Activated T-cell treated with anti-CD3 and anti-CD28 coated beads, Interleukin-2, amount 50 U/mL, for 24 hours (primary cell): Measurements from ENCODE around the gene LRRC1.

Source experiments
- DNase-seq: peaks from one replicate; pipeline ENCODE4 v3.0.0-alpha.2; 2020
- H3K27ac Mint-ChIP-seq: 2 replicates; pipeline ENCODE4 v1.8.0; 2020; ENCODE audit warnings: mild to moderate bottlenecking, mixed read lengths
- H3K27me3 Mint-ChIP-seq: 2 replicates; pipeline ENCODE4 v1.8.0; 2020; ENCODE audit warnings: mixed read lengths
- H3K36me3 Mint-ChIP-seq: 2 replicates; pipeline ENCODE4 v1.8.0; 2020; ENCODE audit warnings: low read depth, mixed read lengths
- H3K4me1 Mint-ChIP-seq: 2 replicates; pipeline ENCODE4 v1.8.0; 2020; ENCODE audit warnings: low read depth, mixed read lengths
- H3K4me3 Mint-ChIP-seq: 2 replicates; pipeline ENCODE4 v1.8.0; 2020; ENCODE audit warnings: mild to moderate bottlenecking, moderate library complexity, mixed read lengths
- H3K9me3 Mint-ChIP-seq: 2 replicates; pipeline ENCODE4 v1.8.0; 2020; ENCODE audit warnings: mixed read lengths

LRRC1 gene

DNA sequence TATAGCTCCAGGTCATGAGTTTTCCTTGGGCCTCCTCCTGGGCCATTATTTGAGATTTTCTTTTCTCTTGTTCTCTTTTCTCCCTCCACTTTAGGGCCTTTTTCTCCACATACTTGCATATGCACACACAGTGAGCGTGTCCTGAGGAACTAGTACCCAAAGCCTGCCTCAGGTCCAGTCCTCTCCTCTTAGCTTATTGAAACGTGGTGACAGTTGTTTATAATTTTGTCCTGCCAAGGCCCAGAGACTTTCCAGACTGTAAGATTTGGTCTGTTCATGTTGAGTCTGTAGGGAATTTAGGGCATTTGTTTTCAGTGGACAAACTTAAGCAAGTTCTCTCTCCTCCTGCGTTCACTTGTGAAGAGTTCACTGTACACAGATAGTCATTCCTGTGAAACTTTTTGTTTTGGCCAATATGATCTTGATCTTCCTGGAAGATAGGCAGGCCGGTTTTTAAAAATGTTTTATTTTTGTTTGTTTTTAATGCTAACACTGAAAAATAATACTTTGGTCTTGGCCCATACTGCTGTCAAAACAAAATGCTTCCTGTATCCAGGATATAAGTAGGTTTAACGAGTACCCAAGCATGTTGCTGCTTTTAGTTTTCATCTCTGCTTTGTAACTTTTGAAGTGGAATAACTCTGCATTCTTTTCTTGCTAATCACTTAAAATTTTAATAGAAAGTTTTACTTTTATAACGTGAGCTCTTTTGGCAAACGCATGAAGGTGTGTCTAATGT is 20.7 kb downstream of the LRRC1 start:
- Mint-ChIP-seq H3K9me3 (no peaks in the 10 kb centered on the region), H3K4me1 (peaks cover 6% of the 10 kb centered on the region), H3K36me3 (no peaks in the 10 kb centered on the region), H3K4me3 (no peak overlapping the region), H3K27ac (no peak overlapping the region), H3K27me3 (no peaks in the 10 kb centered on the region)
- DNase-seq: no peak

DNA sequence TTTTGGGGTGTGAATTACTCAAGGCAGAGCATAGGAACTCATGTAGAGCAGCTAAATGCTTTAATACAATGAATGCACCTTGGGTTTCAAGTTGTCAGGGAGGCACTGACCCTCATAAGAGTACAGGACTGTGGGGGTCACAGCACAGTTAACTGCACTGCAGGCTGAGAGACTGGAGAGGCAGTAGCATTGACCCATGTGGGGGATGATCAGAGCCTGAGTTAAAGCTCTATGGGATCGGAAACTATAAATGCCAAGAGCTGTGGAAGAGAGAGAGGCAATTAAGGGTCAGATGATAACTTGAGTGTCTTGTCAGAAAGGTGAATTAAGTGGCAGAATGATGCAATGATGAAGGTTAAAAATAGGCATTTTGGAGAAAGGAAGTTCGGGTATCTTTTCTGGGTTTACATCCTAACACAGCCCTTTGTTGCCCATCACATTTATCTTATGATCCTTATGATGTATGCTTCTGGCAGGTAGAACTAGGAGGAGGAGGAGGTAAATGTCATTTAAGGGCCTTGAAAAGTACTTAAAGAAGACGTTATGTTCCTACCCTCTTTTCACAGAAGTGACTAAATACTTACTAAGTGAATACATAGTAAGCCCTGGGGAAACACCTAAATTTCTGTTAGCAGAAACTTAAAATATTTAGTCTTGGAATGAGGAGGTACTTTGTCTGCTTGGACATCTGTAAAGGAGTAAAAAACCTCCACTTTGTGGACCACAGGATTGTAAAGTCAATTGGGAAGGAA is 24.2 kb downstream of the LRRC1 start:
- H3K27ac Mint-ChIP-seq: no peak overlapping the region
- no peaks in the 10 kb centered on the region for H3K9me3 Mint-ChIP-seq
- no peak overlapping the region for H3K4me3 Mint-ChIP-seq
- H3K27me3 Mint-ChIP-seq: no peaks in the 10 kb centered on the region
- DNase-seq: no peak
- H3K4me1 Mint-ChIP-seq: peaks cover 6% of the 10 kb centered on the region
- no peaks in the 10 kb centered on the region for H3K36me3 Mint-ChIP-seq

DNA sequence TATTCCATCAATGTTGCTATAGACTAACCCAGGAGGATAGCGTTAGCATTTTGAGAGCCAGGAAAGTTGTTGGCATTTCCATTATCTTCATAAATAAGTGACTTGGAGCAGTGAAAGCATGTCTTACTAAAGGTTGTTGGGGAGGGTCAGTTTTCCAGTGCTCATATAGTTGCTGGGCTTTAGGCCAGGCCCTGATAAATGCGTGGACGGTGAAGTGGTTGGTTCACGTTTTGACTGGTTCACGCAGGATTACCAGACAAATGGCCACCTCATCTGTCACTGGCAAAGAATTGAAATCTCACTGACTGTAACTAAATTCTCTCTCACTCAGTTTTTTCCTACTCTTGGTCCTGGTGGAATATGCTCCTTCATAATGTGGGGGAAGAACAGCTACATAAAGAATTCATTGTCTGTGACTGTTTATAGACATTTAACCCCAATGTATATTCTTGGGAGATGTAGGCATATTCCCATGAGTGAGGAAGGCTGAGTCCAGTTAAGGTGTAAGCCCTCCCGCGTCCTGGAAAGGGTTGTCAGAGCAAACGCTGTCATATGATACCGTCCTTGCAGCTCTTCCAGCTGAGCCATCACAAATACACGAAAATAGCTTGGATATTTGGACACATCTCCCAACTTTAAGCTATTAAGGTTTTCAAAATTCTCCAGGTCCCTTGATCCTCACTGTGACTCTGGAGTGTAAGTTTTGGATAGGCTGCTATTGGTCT is 27.8 kb downstream of the LRRC1 start:
- Mint-ChIP-seq H3K4me1 (peaks cover 8% of the 10 kb centered on the region), H3K36me3 (no peaks in the 10 kb centered on the region), H3K27me3 (no peaks in the 10 kb centered on the region), H3K9me3 (no peaks in the 10 kb centered on the region), H3K27ac (no peak overlapping the region), H3K4me3 (no peak overlapping the region)
- no peak for DNase-seq

DNA sequence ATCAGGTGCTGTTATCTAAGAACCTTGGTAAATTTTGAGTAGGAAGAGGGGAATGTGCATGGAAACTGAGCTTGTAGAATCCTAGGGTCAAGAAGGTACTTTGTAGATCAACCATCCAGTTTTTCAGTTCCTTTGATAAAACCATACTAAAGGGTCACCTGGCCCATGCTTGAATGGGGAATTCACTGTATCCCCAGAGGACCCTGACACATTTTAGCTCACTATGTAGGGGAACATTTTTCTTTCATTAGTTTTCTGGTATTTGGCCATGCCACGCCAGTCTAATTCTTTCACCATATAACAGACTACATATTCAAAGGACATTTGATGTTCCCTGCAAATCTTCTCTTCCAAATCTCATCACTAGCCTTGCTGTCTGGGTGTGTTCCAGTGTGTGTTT is 29.9 kb downstream of the LRRC1 start:
- no peak overlapping the region for H3K27ac Mint-ChIP-seq
- no peaks in the 10 kb centered on the region for H3K27me3 Mint-ChIP-seq
- H3K4me3 Mint-ChIP-seq: no peak overlapping the region
- no peaks in the 10 kb centered on the region for H3K9me3 Mint-ChIP-seq
- DNase-seq: no peak
- peaks cover 2% of the 10 kb centered on the region for H3K4me1 Mint-ChIP-seq
- no peaks in the 10 kb centered on the region for H3K36me3 Mint-ChIP-seq

DNA sequence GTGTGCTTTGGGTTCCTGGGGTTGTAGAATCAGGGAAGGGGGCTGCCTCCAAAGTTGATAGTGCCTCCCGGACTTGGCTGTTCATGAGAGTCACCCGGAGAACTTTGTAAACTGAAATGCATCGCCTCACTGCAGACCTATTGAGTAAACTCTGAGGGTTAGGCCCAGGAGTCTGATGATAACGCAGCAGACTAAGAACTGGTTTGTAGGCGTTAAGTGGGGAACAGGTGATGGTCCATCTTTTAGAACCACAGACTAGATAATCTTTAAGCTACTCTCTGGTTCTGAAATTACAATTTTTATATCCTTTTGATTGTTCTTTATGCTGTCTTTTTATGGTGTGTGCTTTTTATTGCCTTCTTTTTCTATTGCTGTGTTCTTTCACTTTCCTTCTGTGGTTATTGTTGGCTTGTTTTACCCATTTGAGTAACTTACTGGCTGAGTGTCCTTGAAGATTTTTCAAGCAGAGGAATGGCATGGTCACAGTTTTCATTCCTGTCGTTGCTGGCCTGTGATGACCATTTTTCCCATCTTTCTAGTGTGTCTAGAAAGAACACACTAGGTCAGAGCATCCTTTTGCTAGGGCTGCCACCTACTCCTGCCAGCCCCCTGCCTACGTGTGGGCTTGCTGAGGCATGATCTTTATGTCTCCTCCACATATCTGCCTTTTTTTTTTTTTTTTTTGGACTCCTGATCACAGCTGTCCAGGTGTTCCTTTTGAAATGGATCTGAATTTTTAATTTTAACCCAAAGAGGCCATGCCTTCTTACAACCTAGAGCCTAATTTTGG is 30.9 kb downstream of the LRRC1 start:
- Mint-ChIP-seq H3K4me3 (no peak overlapping the region), H3K27ac (no peak overlapping the region), H3K4me1 (peaks cover 2% of the 10 kb centered on the region), H3K9me3 (no peaks in the 10 kb centered on the region), H3K27me3 (no peaks in the 10 kb centered on the region), H3K36me3 (no peaks in the 10 kb centered on the region)
- DNase-seq: no peak

DNA sequence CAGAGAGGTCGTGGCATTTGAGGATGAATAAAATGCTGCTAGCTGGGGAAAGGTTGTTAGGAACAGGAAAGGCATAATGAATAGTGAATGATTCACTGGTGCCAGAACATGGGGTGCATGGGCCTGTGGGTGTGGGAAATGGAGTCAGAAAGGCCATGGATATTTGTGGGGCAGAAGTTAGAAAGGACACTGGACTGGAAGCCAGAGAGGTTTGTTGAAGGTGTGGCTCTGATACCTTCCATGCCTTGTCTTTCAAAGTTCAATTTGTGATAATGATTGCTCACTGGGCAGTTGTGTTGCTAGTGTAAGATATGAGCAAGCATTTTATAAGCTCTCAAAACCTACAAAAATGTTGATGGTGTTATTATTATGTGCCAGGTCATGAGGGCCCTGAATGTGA is 32.7 kb downstream of the LRRC1 start:
- H3K27ac Mint-ChIP-seq: no peak overlapping the region
- no peaks in the 10 kb centered on the region for H3K27me3 Mint-ChIP-seq
- H3K9me3 Mint-ChIP-seq: no peaks in the 10 kb centered on the region
- no peak overlapping the region for H3K4me3 Mint-ChIP-seq
- DNase-seq: no peak
- H3K4me1 Mint-ChIP-seq: peaks cover 2% of the 10 kb centered on the region
- H3K36me3 Mint-ChIP-seq: no peaks in the 10 kb centered on the region

DNA sequence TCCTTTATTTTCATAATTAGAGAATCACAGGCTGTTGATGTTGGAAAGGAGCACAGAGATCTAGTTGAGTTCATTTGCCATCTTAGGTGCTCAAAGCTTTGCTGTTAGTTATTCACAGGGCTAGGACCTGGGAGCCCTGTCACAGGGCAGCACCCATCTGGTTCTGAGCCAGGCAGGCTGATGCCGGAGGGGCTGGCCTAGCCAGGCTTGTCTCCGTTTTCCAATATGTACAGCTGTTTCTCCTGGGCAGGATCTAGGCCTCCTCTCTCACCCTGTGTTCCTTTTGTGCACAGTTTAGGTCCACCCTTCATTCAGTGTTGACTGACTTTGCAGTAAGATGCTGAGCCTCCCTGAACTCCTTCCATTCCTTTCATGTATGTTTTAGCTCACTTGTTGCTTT is 33.4 kb downstream of the LRRC1 start:
- H3K4me1 Mint-ChIP-seq: peaks cover 2% of the 10 kb centered on the region
- no peak for DNase-seq
- H3K36me3 Mint-ChIP-seq: no peaks in the 10 kb centered on the region
- no peaks in the 10 kb centered on the region for H3K27me3 Mint-ChIP-seq
- H3K9me3 Mint-ChIP-seq: no peaks in the 10 kb centered on the region
- no peak overlapping the region for H3K27ac Mint-ChIP-seq
- no peak overlapping the region for H3K4me3 Mint-ChIP-seq

DNA sequence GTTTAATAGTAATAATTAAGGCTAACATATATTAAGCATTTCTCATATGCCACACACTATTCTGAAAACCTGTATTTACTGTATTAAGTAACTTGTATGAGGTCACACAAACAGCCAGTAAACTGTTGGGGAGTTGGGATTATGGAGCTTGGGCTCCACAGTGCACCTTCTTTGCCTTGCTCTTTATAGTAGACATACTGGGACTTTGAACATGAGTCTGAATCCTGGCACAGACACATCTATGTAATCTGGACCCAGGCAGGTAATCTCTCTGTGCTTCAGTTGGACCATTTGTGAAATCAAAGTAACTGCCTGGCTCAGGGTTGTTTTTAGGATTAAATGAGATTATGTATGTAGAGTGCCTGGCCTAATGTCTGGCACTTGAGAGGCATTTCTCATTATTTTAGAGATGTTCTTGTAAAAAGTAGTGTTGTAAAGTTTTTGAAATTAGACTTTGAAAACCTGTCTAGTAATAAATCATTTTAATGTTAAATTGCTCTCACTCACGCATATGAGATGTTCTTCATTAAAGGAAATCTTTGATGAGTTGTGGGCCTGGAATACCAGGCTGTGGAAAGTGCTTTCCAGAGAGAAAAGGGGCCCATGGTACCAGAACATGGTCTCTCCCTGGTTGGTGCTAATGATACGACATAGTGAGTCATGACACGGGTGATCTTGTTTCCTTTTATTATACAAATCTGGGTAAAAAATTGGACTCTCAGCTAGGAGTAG is 34.3 kb downstream of the LRRC1 start:
- Mint-ChIP-seq H3K27me3 (no peaks in the 10 kb centered on the region), H3K27ac (no peak overlapping the region), H3K9me3 (no peaks in the 10 kb centered on the region), H3K4me3 (no peak overlapping the region), H3K36me3 (no peaks in the 10 kb centered on the region), H3K4me1 (peaks cover 2% of the 10 kb centered on the region)
- no peak for DNase-seq

DNA sequence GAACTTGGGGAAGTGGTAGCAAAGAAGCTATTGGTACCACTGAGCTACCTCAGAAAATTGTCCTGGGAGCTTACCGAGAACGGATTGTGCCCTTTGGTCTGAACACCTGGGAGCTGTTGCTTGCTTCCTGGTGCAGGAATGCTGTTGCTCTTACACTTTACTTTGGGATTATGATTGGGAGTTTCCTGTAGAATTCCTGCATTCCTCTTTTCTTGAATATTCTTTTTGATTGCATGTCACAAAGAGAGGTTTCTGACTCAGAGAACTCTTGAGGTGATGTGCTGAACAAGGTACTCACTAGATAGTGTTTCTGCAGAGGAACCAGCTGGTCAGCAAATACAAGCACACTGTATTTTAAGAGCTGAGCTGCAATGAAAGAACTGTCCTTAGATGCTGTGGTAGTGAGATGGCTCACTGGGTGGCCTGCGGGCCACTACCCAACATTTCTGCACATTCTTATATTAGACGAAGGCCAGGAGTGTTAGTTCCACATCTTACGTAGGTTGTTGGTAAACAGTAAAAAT is 35.0 kb downstream of the LRRC1 start:
- Mint-ChIP-seq H3K4me1 (peaks cover 2% of the 10 kb centered on the region), H3K27ac (no peak overlapping the region), H3K27me3 (no peaks in the 10 kb centered on the region), H3K9me3 (no peaks in the 10 kb centered on the region), H3K4me3 (no peak overlapping the region), H3K36me3 (no peaks in the 10 kb centered on the region)
- DNase-seq: no peak

DNA sequence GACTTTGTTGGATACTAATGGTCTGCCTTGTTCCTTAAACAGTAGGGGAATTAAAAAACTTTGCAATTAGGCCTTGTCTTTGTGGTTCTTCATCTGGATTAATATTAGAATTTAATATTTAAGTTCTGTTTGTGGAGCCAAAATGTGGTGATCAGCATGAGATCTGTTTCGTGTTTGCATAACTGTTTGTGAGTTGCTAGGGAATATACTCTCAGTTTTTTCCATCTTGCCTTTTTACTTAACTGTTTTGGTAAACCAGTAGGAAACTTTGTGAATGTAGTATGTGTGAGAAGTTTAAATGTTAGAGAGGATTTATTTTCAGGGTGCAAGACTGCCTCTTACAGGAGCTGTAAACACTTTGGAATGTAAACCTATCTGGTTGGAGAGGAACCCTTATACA is 35.6 kb downstream of the LRRC1 start:
- no peak for DNase-seq
- H3K27ac Mint-ChIP-seq: no peak overlapping the region
- no peaks in the 10 kb centered on the region for H3K27me3 Mint-ChIP-seq
- no peak overlapping the region for H3K4me3 Mint-ChIP-seq
- no peaks in the 10 kb centered on the region for H3K9me3 Mint-ChIP-seq
- H3K4me1 Mint-ChIP-seq: peaks cover 2% of the 10 kb centered on the region
- H3K36me3 Mint-ChIP-seq: no peaks in the 10 kb centered on the region

DNA sequence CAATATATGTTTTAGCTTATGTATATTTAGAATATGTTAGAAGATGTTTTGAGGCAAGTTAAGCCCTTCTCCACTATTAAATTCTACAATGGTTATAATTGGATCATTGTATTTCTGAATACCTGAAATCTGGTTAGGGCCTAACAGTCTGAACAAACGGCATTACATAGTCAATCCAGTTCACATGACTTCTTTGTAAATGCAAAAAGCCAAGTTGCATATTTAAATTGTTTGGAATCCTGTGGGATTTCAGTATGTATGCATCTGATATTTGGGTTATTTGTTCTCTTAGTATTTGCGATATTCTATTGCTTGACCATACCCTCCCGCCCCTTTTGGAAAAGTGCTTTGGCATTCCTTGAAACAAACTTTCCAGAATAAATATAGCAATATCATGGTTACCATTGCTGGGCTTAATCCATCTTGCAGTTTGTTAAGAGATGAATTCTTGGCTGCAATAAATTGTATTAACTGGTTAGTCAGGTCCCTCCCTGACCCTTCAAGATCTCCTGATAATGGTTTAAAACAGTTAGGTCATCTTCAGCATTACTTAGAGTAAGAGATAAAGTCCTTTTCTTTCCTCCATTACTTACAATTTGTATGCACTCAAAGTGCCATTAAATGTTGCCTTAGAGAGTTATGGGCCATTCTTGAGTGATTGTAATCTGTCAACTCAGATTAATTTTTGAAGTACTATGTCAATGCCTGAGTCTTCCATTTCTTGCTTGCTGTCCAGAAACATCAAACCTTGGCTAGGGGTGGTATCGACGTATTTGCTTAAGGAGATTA is 36.5 kb downstream of the LRRC1 start:
- Mint-ChIP-seq H3K27me3 (no peaks in the 10 kb centered on the region), H3K4me1 (no peaks in the 10 kb centered on the region), H3K4me3 (no peak overlapping the region), H3K36me3 (no peaks in the 10 kb centered on the region), H3K9me3 (no peaks in the 10 kb centered on the region), H3K27ac (no peak overlapping the region)
- DNase-seq: no peak

DNA sequence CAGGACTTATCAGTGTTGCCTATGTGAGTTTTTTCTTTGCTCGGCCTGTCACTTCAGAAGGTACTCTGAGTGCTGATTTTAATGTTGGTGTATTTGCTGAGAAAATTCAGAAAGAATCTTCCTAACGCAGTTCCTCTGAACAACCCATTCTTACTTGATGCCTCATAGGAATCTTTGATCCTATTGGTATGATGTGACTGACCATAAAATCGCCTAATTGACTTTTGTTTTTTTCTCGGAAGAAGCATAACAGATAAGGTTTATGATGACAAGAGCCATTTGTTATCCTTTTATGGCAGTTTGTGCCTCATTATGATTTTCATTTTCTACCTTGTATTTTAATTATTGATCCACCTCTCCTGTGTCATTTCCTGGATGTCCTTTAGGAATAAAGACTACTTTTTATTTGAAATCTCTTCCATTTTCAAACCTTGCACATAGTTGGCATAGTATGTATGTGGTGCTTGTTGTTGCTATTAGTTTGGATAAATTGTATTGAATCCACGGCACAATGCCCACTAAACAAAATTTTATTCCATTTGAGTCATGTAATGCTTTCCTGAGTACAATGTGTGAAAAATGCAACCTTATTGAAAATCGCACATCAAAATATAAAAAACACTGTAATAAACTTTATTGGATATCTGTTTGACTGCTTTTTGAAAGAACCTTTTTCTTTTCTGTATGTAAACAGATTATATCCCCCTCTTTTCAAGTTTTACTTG is 37.3 kb downstream of the LRRC1 start:
- no peak overlapping the region for H3K27ac Mint-ChIP-seq
- DNase-seq: no peak
- H3K4me1 Mint-ChIP-seq: no peaks in the 10 kb centered on the region
- H3K9me3 Mint-ChIP-seq: no peaks in the 10 kb centered on the region
- H3K4me3 Mint-ChIP-seq: no peak overlapping the region
- H3K27me3 Mint-ChIP-seq: no peaks in the 10 kb centered on the region
- no peaks in the 10 kb centered on the region for H3K36me3 Mint-ChIP-seq

DNA sequence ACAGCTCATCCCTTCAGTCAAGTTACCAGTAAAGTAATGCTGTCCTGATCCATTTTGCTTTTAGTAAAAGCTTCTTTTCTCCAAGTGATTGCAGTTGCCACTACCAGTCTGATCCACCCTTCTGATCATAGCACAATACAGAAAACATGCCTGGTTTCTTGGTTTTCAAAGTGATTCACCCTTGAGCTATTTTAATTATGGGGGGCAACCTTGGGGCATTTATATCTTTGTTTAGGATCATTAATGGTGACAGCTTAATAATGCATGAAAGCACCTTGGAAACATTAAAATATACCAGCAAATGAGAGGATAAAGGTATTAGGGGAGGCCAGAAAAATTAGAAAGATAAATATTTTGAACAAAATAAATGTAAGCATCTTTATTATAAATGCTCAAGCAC is 38.4 kb downstream of the LRRC1 start:
- no peak for DNase-seq
- Mint-ChIP-seq H3K27ac (no peak overlapping the region), H3K4me1 (no peaks in the 10 kb centered on the region), H3K36me3 (no peaks in the 10 kb centered on the region), H3K27me3 (no peaks in the 10 kb centered on the region), H3K4me3 (no peak overlapping the region), H3K9me3 (no peaks in the 10 kb centered on the region)
